ENCODE measurements around the gene MCC. TPM values are rescaled to one million over a fixed set of nuclear protein-coding genes. Genes with fewer than 3 reads are reported as not detected.

Gene MCC
- total and polyA plus RNA-seq, 4 donors = 4.5 to 20.0 (median 9.7) TPM

- H3K27ac ChIP-seq (ENCODE audit: low read depth in 1 of 2, low read length in 2 of 2) = no peak overlapping the region
- H3K4me3 ChIP-seq (ENCODE audit: low read length in 2 of 2) = no peak overlapping the region
- no peak for ATAC-seq (ENCODE audit: low FRiP score)
- no peaks in the 10 kb centered on the region for H3K4me1 ChIP-seq (ENCODE audit: control insufficient read depth in 1 of 2, insufficient read depth in 2 of 2, low read length in 2 of 2)
- no peaks in the 10 kb centered on the region for H3K27me3 ChIP-seq (ENCODE audit: control insufficient read depth in 1 of 2, insufficient read depth in 2 of 2, low read length in 1 of 2)
- WGBS, 2 donors = 96 to 97% methylated on average over 4 of the region's 4 CpGs
- intact Hi-C loops (cut with DNase I) = loop anchor here in 1 of 2 donors (10.0 kb wide), 1 partner anchor 216 kb away; no protein-coding TSS in a partner anchor
- no peaks in the 10 kb centered on the region for H3K9me3 ChIP-seq (ENCODE audit: control insufficient read depth, low read length)
- DNase-seq = no peak
- H3K36me3 ChIP-seq (ENCODE audit: control insufficient read depth in 1 of 2, insufficient read depth in 2 of 2, low read length in 1 of 2) = no peaks in the 10 kb centered on the region
Measured at GRCh38 chr5:113389116-113389515, 99.1 kb downstream of the MCC start.

GRCh38 chr5:113387844-113388243, 100.4 kb downstream of the MCC start:
- Histone ChIP-seq H3K4me1 (ENCODE audit: control insufficient read depth in 1 of 2, insufficient read depth in 2 of 2, low read length in 2 of 2) (no peaks in the 10 kb centered on the region), H3K4me3 (ENCODE audit: low read length in 2 of 2) (no peak overlapping the region), H3K36me3 (ENCODE audit: control insufficient read depth in 1 of 2, insufficient read depth in 2 of 2, low read length in 1 of 2) (no peaks in the 10 kb centered on the region), H3K27ac (ENCODE audit: low read depth in 1 of 2, low read length in 2 of 2) (no peak overlapping the region), H3K27me3 (ENCODE audit: control insufficient read depth in 1 of 2, insufficient read depth in 2 of 2, low read length in 1 of 2) (no peaks in the 10 kb centered on the region), H3K9me3 (ENCODE audit: control insufficient read depth, low read length) (no peaks in the 10 kb centered on the region)
- ATAC-seq (ENCODE audit: low FRiP score) (no peak), DNase-seq (no peak)
- WGBS, 2 donors = 92 to 95% methylated on average over 2 of the region's 2 CpGs
- intact Hi-C loops (cut with DNase I) = loop anchor here in 1 of 2 donors (10.0 kb wide), 1 partner anchor 217 kb away; no protein-coding TSS in a partner anchor

GRCh38 chr5:113384782-113385285, 103.4 kb downstream of the MCC start:
- DNase-seq (no peak), ATAC-seq (ENCODE audit: low FRiP score) (no peak)
- intact Hi-C loops (cut with DNase I) = loop anchor here in 1 of 2 donors (10.0 kb wide), 1 partner anchor 220 kb away; no protein-coding TSS in a partner anchor
- no peaks in the 10 kb centered on the region for H3K4me1 ChIP-seq (ENCODE audit: control insufficient read depth in 1 of 2, insufficient read depth in 2 of 2, low read length in 2 of 2)
- no peaks in the 10 kb centered on the region for H3K9me3 ChIP-seq (ENCODE audit: control insufficient read depth, low read length)
- no peaks in the 10 kb centered on the region for H3K36me3 ChIP-seq (ENCODE audit: control insufficient read depth in 1 of 2, insufficient read depth in 2 of 2, low read length in 1 of 2)
- H3K27ac ChIP-seq (ENCODE audit: low read depth in 1 of 2, low read length in 2 of 2) = no peak overlapping the region
- H3K4me3 ChIP-seq (ENCODE audit: low read length in 2 of 2) = no peak overlapping the region
- no peaks in the 10 kb centered on the region for H3K27me3 ChIP-seq (ENCODE audit: control insufficient read depth in 1 of 2, insufficient read depth in 2 of 2, low read length in 1 of 2)
- WGBS, 2 donors = 93 to 94% methylated on average over 4 of the region's 4 CpGs

GRCh38 chr5:113382731-113383130, 105.5 kb downstream of the MCC start:
- no peak overlapping the region for H3K27ac ChIP-seq (ENCODE audit: low read depth in 1 of 2, low read length in 2 of 2)
- no peak for DNase-seq
- no peaks in the 10 kb centered on the region for H3K27me3 ChIP-seq (ENCODE audit: control insufficient read depth in 1 of 2, insufficient read depth in 2 of 2, low read length in 1 of 2)
- 93 to 100% methylated on average over 1 of the region's 1 CpG for WGBS, 2 donors
- ATAC-seq (ENCODE audit: low FRiP score) = no peak
- intact Hi-C loops (cut with DNase I) = loop anchor here in 1 of 2 donors (10.0 kb wide), 1 partner anchor 222 kb away; no protein-coding TSS in a partner anchor
- no peaks in the 10 kb centered on the region for H3K36me3 ChIP-seq (ENCODE audit: control insufficient read depth in 1 of 2, insufficient read depth in 2 of 2, low read length in 1 of 2)
- H3K4me1 ChIP-seq (ENCODE audit: control insufficient read depth in 1 of 2, insufficient read depth in 2 of 2, low read length in 2 of 2) = no peaks in the 10 kb centered on the region
- H3K4me3 ChIP-seq (ENCODE audit: low read length in 2 of 2) = no peak overlapping the region
- H3K9me3 ChIP-seq (ENCODE audit: control insufficient read depth, low read length) = no peaks in the 10 kb centered on the region

- intact Hi-C loops (cut with DNase I) = loop anchor here in 1 of 2 donors (10.0 kb wide), 1 partner anchor 223 kb away; no protein-coding TSS in a partner anchor
Measured at GRCh38 chr5:113381791-113382190, 106.5 kb downstream of the MCC start.

GRCh38 chr5:113380807-113381326, 107.4 kb downstream of the MCC start:
- Histone ChIP-seq H3K27ac (ENCODE audit: low read depth in 1 of 2, low read length in 2 of 2) (no peak overlapping the region), H3K4me1 (ENCODE audit: control insufficient read depth in 1 of 2, insufficient read depth in 2 of 2, low read length in 2 of 2) (no peaks in the 10 kb centered on the region), H3K9me3 (ENCODE audit: control insufficient read depth, low read length) (no peaks in the 10 kb centered on the region), H3K27me3 (ENCODE audit: control insufficient read depth in 1 of 2, insufficient read depth in 2 of 2, low read length in 1 of 2) (no peaks in the 10 kb centered on the region), H3K4me3 (ENCODE audit: low read length in 2 of 2) (no peak overlapping the region), H3K36me3 (ENCODE audit: control insufficient read depth in 1 of 2, insufficient read depth in 2 of 2, low read length in 1 of 2) (no peaks in the 10 kb centered on the region)
- 77% methylated on average over 3 of the region's 3 CpGs for WGBS, 2 donors
- ATAC-seq (ENCODE audit: low FRiP score) (no peak), DNase-seq (no peak)
- intact Hi-C loops (cut with DNase I) = loop anchor here in 1 of 2 donors (10.0 kb wide), 1 partner anchor 224 kb away; no protein-coding TSS in a partner anchor

More at GRCh38 chr5:113381791-113382190, 106.5 kb downstream of the MCC start:
- H3K36me3 ChIP-seq (ENCODE audit: control insufficient read depth in 1 of 2, insufficient read depth in 2 of 2, low read length in 1 of 2) = no peaks in the 10 kb centered on the region
- no peak overlapping the region for H3K4me3 ChIP-seq (ENCODE audit: low read length in 2 of 2)
- no peaks in the 10 kb centered on the region for H3K4me1 ChIP-seq (ENCODE audit: control insufficient read depth in 1 of 2, insufficient read depth in 2 of 2, low read length in 2 of 2)
- DNase-seq = no peak
- ATAC-seq (ENCODE audit: low FRiP score) = no peak
- H3K9me3 ChIP-seq (ENCODE audit: control insufficient read depth, low read length) = no peaks in the 10 kb centered on the region
- H3K27me3 ChIP-seq (ENCODE audit: control insufficient read depth in 1 of 2, insufficient read depth in 2 of 2, low read length in 1 of 2) = no peaks in the 10 kb centered on the region
- H3K27ac ChIP-seq (ENCODE audit: low read depth in 1 of 2, low read length in 2 of 2) = no peak overlapping the region

- no peak overlapping the region for H3K27ac ChIP-seq (ENCODE audit: low read depth in 1 of 2, low read length in 2 of 2)
- no peak for ATAC-seq (ENCODE audit: low FRiP score)
- H3K4me1 ChIP-seq (ENCODE audit: control insufficient read depth in 1 of 2, insufficient read depth in 2 of 2, low read length in 2 of 2) = peaks cover 0 to 1% of the 10 kb centered on the region in 2 donors
- intact Hi-C loops (cut with DNase I) = loop anchor here (2.0 to 10.0 kb wide), 3 partner anchors 132 to 227 kb away; partner anchors contain the start of gene YTHDC2 (in 1 of the 2)
- H3K36me3 ChIP-seq (ENCODE audit: control insufficient read depth in 1 of 2, insufficient read depth in 2 of 2, low read length in 1 of 2) = no peaks in the 10 kb centered on the region
- no peaks in the 10 kb centered on the region for H3K27me3 ChIP-seq (ENCODE audit: control insufficient read depth in 1 of 2, insufficient read depth in 2 of 2, low read length in 1 of 2)
- no peak overlapping the region for H3K4me3 ChIP-seq (ENCODE audit: low read length in 2 of 2)
- no peak for DNase-seq
- 39 to 42% methylated on average over 7 of the region's 7 CpGs for WGBS, 2 donors
- H3K9me3 ChIP-seq (ENCODE audit: control insufficient read depth, low read length) = no peaks in the 10 kb centered on the region
Measured at GRCh38 chr5:113379936-113380806, 108.1 kb downstream of the MCC start.

- no peaks in the 10 kb centered on the region for H3K9me3 ChIP-seq (ENCODE audit: control insufficient read depth, low read length)
- intact Hi-C loops (cut with DNase I) = loop anchor here in 1 of 2 donors (2.0 to 5.0 kb wide), 2 partner anchors 133 to 228 kb away; partner anchors contain the start of gene YTHDC2
- WGBS, 2 donors = 6 to 11% methylated on average over 4 of the region's 4 CpGs
- H3K27me3 ChIP-seq (ENCODE audit: control insufficient read depth in 1 of 2, insufficient read depth in 2 of 2, low read length in 1 of 2) = no peaks in the 10 kb centered on the region
- H3K36me3 ChIP-seq (ENCODE audit: control insufficient read depth in 1 of 2, insufficient read depth in 2 of 2, low read length in 1 of 2) = no peaks in the 10 kb centered on the region
- DNase-seq (peak in 1 of 2 donors; percentile 58), ATAC-seq (ENCODE audit: low FRiP score) (no peak)
- H3K4me1 ChIP-seq (ENCODE audit: control insufficient read depth in 1 of 2, insufficient read depth in 2 of 2, low read length in 2 of 2) = peaks cover 0 to 1% of the 10 kb centered on the region in 2 donors
- no peak overlapping the region for H3K4me3 ChIP-seq (ENCODE audit: low read length in 2 of 2)
- no peak overlapping the region for H3K27ac ChIP-seq (ENCODE audit: low read depth in 1 of 2, low read length in 2 of 2)
Measured at GRCh38 chr5:113378959-113379541, 109.2 kb downstream of the MCC start.

Data from aorta (tissue), 5 donors.